Glutamatergic neuron (in vitro differentiated cells): Measurements from ENCODE around the gene NF1. TPM values are rescaled to one million over a fixed set of nuclear protein-coding genes. Genes with fewer than 3 reads are reported as not detected.

Experiments
- DNase-seq: peaks from one replicate; pipeline ENCODE4 v3.0.0; 2022
- H3K27ac Mint-ChIP-seq: one replicate; pipeline ENCODE4 v1.8.0; 2020; ENCODE audit warnings: mild to moderate bottlenecking, mixed read lengths, inconsistent platforms; ENCODE audit not compliant: unreplicated experiment
- H3K27me3 Mint-ChIP-seq: one replicate; pipeline ENCODE4 v1.8.0; 2020; ENCODE audit warnings: mild to moderate bottlenecking, moderate library complexity, mixed read lengths, inconsistent platforms; ENCODE audit not compliant: unreplicated experiment
- H3K36me3 Mint-ChIP-seq: one replicate; pipeline ENCODE4 v1.8.0; 2020; ENCODE audit warnings: mild to moderate bottlenecking, mixed read lengths, inconsistent platforms; ENCODE audit not compliant: unreplicated experiment
- H3K4me1 Mint-ChIP-seq: one replicate; pipeline ENCODE4 v1.8.0; 2020; ENCODE audit warnings: mild to moderate bottlenecking, low read depth, mixed read lengths, inconsistent platforms; ENCODE audit not compliant: unreplicated experiment
- H3K4me3 Mint-ChIP-seq: one replicate; pipeline ENCODE4 v1.8.0; 2020; ENCODE audit warnings: mild to moderate bottlenecking, mixed read lengths, inconsistent platforms; ENCODE audit not compliant: unreplicated experiment
- H3K9me3 Mint-ChIP-seq: one replicate; pipeline ENCODE4 v1.8.0; 2020; ENCODE audit warnings: mild to moderate bottlenecking, moderate library complexity, mixed read lengths, inconsistent platforms; ENCODE audit not compliant: unreplicated experiment
- total RNA-seq: library from RNA; stranded (reverse); fragmentation: NEBNext Ultra II Directional; extraction: Animal tissue kit (Norgen Biotek cat#: 25700); gene quantifications from one replicate; pipeline ENCODE4 v1.2.1, GENCODE V29; 2021; ENCODE audit not compliant: unreplicated experiment
- TF ChIP-seq, protein P1 (sequence below): fragments of 200-600 bp; sonication (generic); IDR thresholded peaks from one replicate; pipeline ENCODE4 v1.5.0; 2021; ENCODE audit not compliant: partially characterized antibody, unreplicated experiment

Gene NF1
- total RNA-seq, 1 donor from 2014 or later = 87.6 TPM

GRCh38 chr17:31401456-31402254, 306.9 kb downstream of the NF1 start:
- DNase-seq = no peak
- Mint-ChIP-seq H3K27me3 (peaks cover 9% of the 10 kb centered on the region), H3K9me3 (peaks cover 9% of the 10 kb centered on the region), H3K4me3 (peak overlapping the region; percentile 55), H3K36me3 (no peaks in the 10 kb centered on the region), H3K27ac (peak overlapping the region; percentile 46), H3K4me1 (peaks cover 29% of the 10 kb centered on the region)
- TF ChIP-seq, protein P1, sequence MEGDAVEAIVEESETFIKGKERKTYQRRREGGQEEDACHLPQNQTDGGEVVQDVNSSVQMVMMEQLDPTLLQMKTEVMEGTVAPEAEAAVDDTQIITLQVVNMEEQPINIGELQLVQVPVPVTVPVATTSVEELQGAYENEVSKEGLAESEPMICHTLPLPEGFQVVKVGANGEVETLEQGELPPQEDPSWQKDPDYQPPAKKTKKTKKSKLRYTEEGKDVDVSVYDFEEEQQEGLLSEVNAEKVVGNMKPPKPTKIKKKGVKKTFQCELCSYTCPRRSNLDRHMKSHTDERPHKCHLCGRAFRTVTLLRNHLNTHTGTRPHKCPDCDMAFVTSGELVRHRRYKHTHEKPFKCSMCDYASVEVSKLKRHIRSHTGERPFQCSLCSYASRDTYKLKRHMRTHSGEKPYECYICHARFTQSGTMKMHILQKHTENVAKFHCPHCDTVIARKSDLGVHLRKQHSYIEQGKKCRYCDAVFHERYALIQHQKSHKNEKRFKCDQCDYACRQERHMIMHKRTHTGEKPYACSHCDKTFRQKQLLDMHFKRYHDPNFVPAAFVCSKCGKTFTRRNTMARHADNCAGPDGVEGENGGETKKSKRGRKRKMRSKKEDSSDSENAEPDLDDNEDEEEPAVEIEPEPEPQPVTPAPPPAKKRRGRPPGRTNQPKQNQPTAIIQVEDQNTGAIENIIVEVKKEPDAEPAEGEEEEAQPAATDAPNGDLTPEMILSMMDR = no peak

DNA sequence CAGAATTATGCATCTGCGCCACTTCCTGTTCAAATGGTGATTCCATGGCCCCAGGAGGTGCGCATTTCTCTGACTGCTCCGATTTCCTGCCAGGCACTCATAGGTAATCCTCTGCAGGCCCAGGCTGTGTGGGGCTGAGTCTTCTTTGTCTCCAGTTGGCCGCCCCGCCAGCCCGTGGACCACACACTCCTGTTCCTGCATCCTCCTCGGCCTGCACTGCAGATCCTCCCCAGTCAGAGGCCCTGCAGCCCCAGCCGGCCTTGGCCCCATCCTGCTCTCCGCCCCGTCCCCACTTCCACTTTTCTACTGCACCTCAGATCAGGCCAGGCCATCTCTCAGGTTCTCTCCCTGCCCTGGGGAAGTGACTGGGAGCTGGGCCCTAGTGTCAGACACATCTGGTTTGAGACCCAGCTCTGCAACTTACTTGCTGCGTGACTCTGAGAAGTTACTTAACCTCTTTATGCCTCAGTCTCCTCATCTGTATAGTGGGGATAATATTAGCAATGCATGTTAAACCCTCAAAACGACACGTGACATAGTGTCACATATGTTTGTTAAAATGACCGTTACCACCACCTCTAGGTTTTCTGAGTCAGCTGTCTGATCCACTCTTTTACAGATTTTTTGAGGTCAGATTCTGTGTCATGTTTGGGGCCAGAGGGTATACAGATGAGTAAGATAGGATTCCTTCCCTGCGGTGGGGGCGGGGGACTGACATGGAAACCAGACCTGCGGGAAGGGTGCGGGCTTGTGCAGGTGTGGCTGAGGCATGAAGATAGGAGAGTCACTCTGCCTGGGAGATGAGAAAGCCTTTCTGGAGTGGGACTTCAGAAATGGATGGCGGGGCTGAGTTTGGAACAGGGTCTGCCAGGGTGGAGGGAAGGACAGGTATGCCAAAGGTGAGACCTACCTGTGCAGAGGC, 309.5 kb downstream of the NF1 start:
- peaks cover 11% of the 10 kb centered on the region for H3K27me3 Mint-ChIP-seq
- TF ChIP-seq, protein P1 = no peak
- H3K9me3 Mint-ChIP-seq = peaks cover 7% of the 10 kb centered on the region
- no peak for DNase-seq
- H3K36me3 Mint-ChIP-seq = no peaks in the 10 kb centered on the region
- peaks cover 28% of the 10 kb centered on the region for H3K4me1 Mint-ChIP-seq
- no peak overlapping the region for H3K27ac Mint-ChIP-seq
- no peak overlapping the region for H3K4me3 Mint-ChIP-seq

GRCh38 chr17:31405890-31406371, 311.2 kb downstream of the NF1 start:
- DNase-seq = no peak
- H3K27ac Mint-ChIP-seq = no peak overlapping the region
- peaks cover 9% of the 10 kb centered on the region for H3K9me3 Mint-ChIP-seq
- no peaks in the 10 kb centered on the region for H3K36me3 Mint-ChIP-seq
- H3K4me1 Mint-ChIP-seq = peaks cover 36% of the 10 kb centered on the region
- H3K27me3 Mint-ChIP-seq = peaks cover 9% of the 10 kb centered on the region
- TF ChIP-seq, protein P1 = no peak
- H3K4me3 Mint-ChIP-seq = no peak overlapping the region

DNA sequence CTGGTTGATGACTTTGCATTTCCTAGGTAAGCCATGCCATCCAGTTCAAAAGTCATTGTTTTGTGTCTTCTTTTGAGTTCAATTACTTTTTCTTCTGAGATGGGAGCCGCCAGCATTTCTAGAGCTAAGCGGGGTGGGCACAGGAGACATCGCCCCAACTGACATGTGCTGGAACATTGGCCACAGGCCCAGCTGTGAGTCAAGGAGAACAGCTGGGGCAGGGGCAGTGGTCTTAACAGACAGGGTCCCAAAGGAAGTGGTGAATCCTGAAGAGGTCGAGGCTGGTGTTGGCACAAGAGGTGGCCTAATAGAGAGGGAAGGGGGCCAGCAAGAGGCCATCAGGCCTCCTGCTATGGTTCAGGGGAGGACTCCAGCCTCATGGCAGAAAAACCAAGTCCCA, 313.8 kb downstream of the NF1 start:
- Mint-ChIP-seq H3K4me1 (peaks cover 40% of the 10 kb centered on the region), H3K27ac (no peak overlapping the region), H3K36me3 (no peaks in the 10 kb centered on the region), H3K27me3 (peaks cover 6% of the 10 kb centered on the region), H3K4me3 (peak overlapping the region; percentile 36), H3K9me3 (peaks cover 10% of the 10 kb centered on the region)
- no peak for DNase-seq
- TF ChIP-seq, protein P1 = no peak
